Measurements from ENCODE around the gene ATP6V0A1. TPM values are rescaled to one million over a fixed set of nuclear protein-coding genes. Genes with fewer than 3 reads are reported as not detected.

Gene ATP6V0A1
- total RNA-seq, 1 experiment from 2014 or later = 0.07 TPM

GRCh38 chr17:42547698-42548069 is 89.0 kb downstream of the ATP6V0A1 start:
- Histone ChIP-seq H3K27ac (ENCODE audit: low read length) (no peak overlapping the region), H3K9me3 (ENCODE audit: low read length) (no peaks in the 10 kb centered on the region), H3K9me2 (replicated peaks; ENCODE audit: low read length) (no peaks in the 10 kb centered on the region), H4K20me1 (ENCODE audit: low read length) (no peaks in the 10 kb centered on the region), H3K4me2 (ENCODE audit: low read length) (peak overlapping the region; percentile 86), H3K9ac (ENCODE audit: low read length) (no peak overlapping the region), H3K27me3 (ENCODE audit: low read length) (no peaks in the 10 kb centered on the region), H3K79me2 (ENCODE audit: low read length) (no peaks in the 10 kb centered on the region), H3K4me3 (ENCODE audit: low read length) (peak overlapping the region; percentile 74), H2AFZ (ENCODE audit: low read length) (peak overlapping the region; percentile 74; the same call in 1 of the 2 replicates), H3F3A (ENCODE audit: low read length, unreplicated experiment) (no peaks in the 10 kb centered on the region), H3K4me1 (ENCODE audit: insufficient read depth, low read length) (peaks cover 4% of the 10 kb centered on the region; the same call in 1 of the 2 replicates), H3K36me3 (ENCODE audit: low read depth, low read length) (no peaks in the 10 kb centered on the region)
- ChIA-PET POLR2A (ENCODE audit: unreplicated experiment) (no interaction called here), CTCF (no interaction called here)
- no peak for DNase-seq
- BruUV-seq (replicated peaks) = no TSS peak
- no peak for ATAC-seq
- TF ChIP-seq EZH2 (IDR thresholded peaks at IDR 0.05; ENCODE audit: low read length, unreplicated experiment) (no peak), EZH2phosphoT487 (IDR thresholded peaks at IDR 0.05; ENCODE audit: borderline replicate concordance, low read length) (no peak), CTCF (conservative IDR thresholded peaks at IDR 0.05; ENCODE audit: low read depth, low read length) (no peak)
- intact Hi-C loops (cut with micrococcal nuclease) = no loop called here

GRCh38 chr17:42548070-42548837 is 89.6 kb downstream of the ATP6V0A1 start:
- Histone ChIP-seq H3K27me3 (ENCODE audit: low read length) (no peaks in the 10 kb centered on the region), H3K9me2 (replicated peaks; ENCODE audit: low read length) (no peaks in the 10 kb centered on the region), H3K4me1 (ENCODE audit: insufficient read depth, low read length) (peaks cover 4% of the 10 kb centered on the region; the same call in 1 of the 2 replicates), H3K79me2 (ENCODE audit: low read length) (0 out of 2 replicates have a peak, but pooled peaks cover under 1% of the 10 kb centered on the region), H3K4me2 (ENCODE audit: low read length) (peak overlapping the region; percentile 86), H3K9me3 (ENCODE audit: low read length) (no peaks in the 10 kb centered on the region), H3K36me3 (ENCODE audit: low read depth, low read length) (no peaks in the 10 kb centered on the region), H4K20me1 (ENCODE audit: low read length) (no peaks in the 10 kb centered on the region), H2AFZ (ENCODE audit: low read length) (peak overlapping the region; percentile 74), H3K27ac (ENCODE audit: low read length) (no peak overlapping the region), H3K9ac (ENCODE audit: low read length) (peak overlapping the region; percentile 20; the same call in 1 of the 2 replicates), H3K4me3 (ENCODE audit: low read length) (peak overlapping the region; percentile 74), H3F3A (ENCODE audit: low read length, unreplicated experiment) (no peaks in the 10 kb centered on the region)
- ATAC-seq = peak; percentile 91
- CTCF ChIA-PET = interaction anchor here (0.5 to 0.6 kb wide), 2 partner anchors 30 to 830 kb away, joined by 3 to 4 read pairs; no protein-coding TSS in a partner anchor
- BruUV-seq (replicated peaks) = no TSS peak
- POLR2A ChIA-PET (ENCODE audit: unreplicated experiment) = no interaction called here
- intact Hi-C loops (cut with micrococcal nuclease) = no loop called here
- TF ChIP-seq EZH2phosphoT487 (IDR thresholded peaks at IDR 0.05; ENCODE audit: borderline replicate concordance, low read length) = no peak
- TF ChIP-seq CTCF (conservative IDR thresholded peaks at IDR 0.05; ENCODE audit: low read depth, low read length) = peak; percentile 62
- DNase-seq = peak; percentile 81

Measured in PC-3 (cell line).